Activated CD4-positive, alpha-beta memory T cell treated with anti-CD3 and anti-CD28 coated beads, Interleukin-2, amount 10 ng/mL, durations not matched to agents 7 days and 5 days (primary cell): Measurements from ENCODE around the gene MSANTD7. TPM values are rescaled to one million over a fixed set of nuclear protein-coding genes. Genes with fewer than 3 reads are reported as not detected.
"Not testable (repeated sequence)": the region's sequence is repeated elsewhere in the genome, so short reads cannot be mapped to it uniquely, and the experiment has no call there.

Experiments
- CTCF ChIA-PET: fragments of 350-600 bp; sonication (Branson Sonifier 250); formaldehyde crosslinking; loops from one replicate; lab custom pipeline; 2021; ENCODE audit warnings: antibody characterized with exemption, inconsistent platforms; lab: Charles Lee
- POLR2A ChIA-PET: fragments of 350-600 bp; sonication (Branson Sonifier 250); formaldehyde crosslinking; loops from one replicate; lab custom pipeline; 2021; ENCODE audit warnings: antibody characterized with exemption; lab: Charles Lee
- DNase-seq: peaks from one replicate; pipeline ENCODE4 v3.0.0-alpha.2; 2020
- H3K27ac Mint-ChIP-seq: one replicate; pipeline ENCODE4 v1.8.0; 2021; ENCODE audit warnings: mild to moderate bottlenecking, mixed read lengths
- H3K27me3 Mint-ChIP-seq: one replicate; pipeline ENCODE4 v1.8.0; 2021; ENCODE audit warnings: mixed read lengths
- H3K36me3 Mint-ChIP-seq: one replicate; pipeline ENCODE4 v1.8.0; 2021; ENCODE audit warnings: low read depth, mixed read lengths
- H3K4me1 Mint-ChIP-seq: one replicate; pipeline ENCODE4 v1.8.0; 2021; ENCODE audit warnings: mixed read lengths
- H3K4me3 Mint-ChIP-seq: one replicate; pipeline ENCODE4 v1.8.0; 2021; ENCODE audit warnings: mild to moderate bottlenecking, mixed read lengths
- H3K9me3 Mint-ChIP-seq: one replicate; pipeline ENCODE4 v1.8.0; 2021; ENCODE audit warnings: mixed read lengths
- total RNA-seq, 2 experiments: library from RNA; stranded (reverse); gene quantifications; one replicate each; pipeline ENCODE4 v1.2.3, GENCODE V29; 2021

Gene MSANTD7
- total RNA-seq = 10 to 100 TPM; 15.5 to 18.7 TPM

- ChIA-PET POLR2A (interaction anchor here (0.7 to 3.5 kb wide), 38 partner anchors 10 to 1599 kb away, joined by 3 to 53 read pairs (median 6); partner anchors contain the start of genes DCLRE1C, MEIG1, NMT2 and PTER), CTCF (interaction anchor here (0.9 to 3.1 kb wide), 21 partner anchors 9 to 339 kb away, joined by 3 to 24 read pairs (median 4); partner anchors contain the start of genes DCLRE1C, MEIG1 and SUV39H2)
- H3K9me3 Mint-ChIP-seq = no peaks in the 10 kb centered on the region
- peak within 1 kb of the TSS; percentile 82 for H3K27ac Mint-ChIP-seq
- H3K27me3 Mint-ChIP-seq = no peaks in the 10 kb centered on the region
- peak; percentile 99 for DNase-seq
- H3K36me3 Mint-ChIP-seq = peaks cover 28% of the 10 kb centered on the region
- peaks cover 24% of the 10 kb centered on the region for H3K4me1 Mint-ChIP-seq
- peak within 1 kb of the TSS; percentile 88 for H3K4me3 Mint-ChIP-seq
Observed at GRCh38 chr10:14837757-14838581, at the start of gene MSANTD7, which contains the start of the genes CDNF and HSPA14. MSANTD7 (plus strand) TSS chr10:14838306; CDS start chr10:14842285, 3,979 bp downstream. CDNF (minus strand) TSS chr10:14838037; CDS start chr10:14837946, 91 bp downstream. HSPA14 (plus strand) TSS chr10:14838306; CDS start chr10:14838403, 97 bp downstream.

GRCh38 chr10:14798636-14799035 is 39.5 kb upstream of the MSANTD7 start:
- H3K9me3 Mint-ChIP-seq = no peaks in the 10 kb centered on the region
- peaks cover 12% of the 10 kb centered on the region for H3K27me3 Mint-ChIP-seq
- ChIA-PET POLR2A (no interaction called here), CTCF (interaction anchor here (1.1 kb wide), 1 partner anchor 8 kb away, joined by 3 read pairs; no protein-coding TSS in a partner anchor)
- no peaks in the 10 kb centered on the region for H3K4me1 Mint-ChIP-seq
- no peak overlapping the region for H3K4me3 Mint-ChIP-seq
- no peak for DNase-seq
- H3K27ac Mint-ChIP-seq = no peak overlapping the region
- H3K36me3 Mint-ChIP-seq = no peaks in the 10 kb centered on the region

- no peaks in the 10 kb centered on the region for H3K9me3 Mint-ChIP-seq
- H3K36me3 Mint-ChIP-seq = no peaks in the 10 kb centered on the region
- H3K27ac Mint-ChIP-seq = no peak overlapping the region
- H3K4me1 Mint-ChIP-seq = no peaks in the 10 kb centered on the region
- no peak for DNase-seq
- ChIA-PET CTCF (no interaction called here), POLR2A (no interaction called here)
- H3K27me3 Mint-ChIP-seq = peaks cover 11% of the 10 kb centered on the region
- H3K4me3 Mint-ChIP-seq = no peak overlapping the region
Observed at GRCh38 chr10:14800397-14800796, 37.7 kb upstream of the MSANTD7 start.

- H3K4me3 Mint-ChIP-seq = no peak overlapping the region
- H3K9me3 Mint-ChIP-seq = no peaks in the 10 kb centered on the region
- no peaks in the 10 kb centered on the region for H3K36me3 Mint-ChIP-seq
- no peak overlapping the region for H3K27ac Mint-ChIP-seq
- H3K4me1 Mint-ChIP-seq = no peaks in the 10 kb centered on the region
- no peak for DNase-seq
- ChIA-PET CTCF (interaction anchor here (1.0 kb wide), 1 partner anchor 21 kb away, joined by 3 read pairs; no protein-coding TSS in a partner anchor), POLR2A (no interaction called here)
- peaks cover 11% of the 10 kb centered on the region for H3K27me3 Mint-ChIP-seq
Observed at GRCh38 chr10:14801723-14802122, 36.4 kb upstream of the MSANTD7 start.

- no peaks in the 10 kb centered on the region for H3K4me1 Mint-ChIP-seq
- peaks cover 9% of the 10 kb centered on the region for H3K27me3 Mint-ChIP-seq
- no peak overlapping the region for H3K4me3 Mint-ChIP-seq
- CTCF ChIA-PET = no interaction called here
- POLR2A ChIA-PET = no interaction called here
- no peaks in the 10 kb centered on the region for H3K36me3 Mint-ChIP-seq
- no peak for DNase-seq
- no peak overlapping the region for H3K27ac Mint-ChIP-seq
- H3K9me3 Mint-ChIP-seq = no peaks in the 10 kb centered on the region
Observed at GRCh38 chr10:14803827-14804226, 34.3 kb upstream of the MSANTD7 start.

GRCh38 chr10:14806318-14806717 is 31.8 kb upstream of the MSANTD7 start:
- Mint-ChIP-seq H3K36me3 (no peaks in the 10 kb centered on the region), H3K27ac (no peak overlapping the region), H3K4me1 (peaks cover under 1% of the 10 kb centered on the region), H3K27me3 (peaks cover 5% of the 10 kb centered on the region), H3K4me3 (no peak overlapping the region), H3K9me3 (no peaks in the 10 kb centered on the region)
- ChIA-PET CTCF (no interaction called here), POLR2A (no interaction called here)
- DNase-seq = no peak

- CTCF ChIA-PET = no interaction called here
- H3K4me3 Mint-ChIP-seq = no peak overlapping the region
Observed at GRCh38 chr10:14810969-14811953, 26.8 kb upstream of the MSANTD7 start.

GRCh38 chr10:14812271-14812670 is 25.8 kb upstream of the MSANTD7 start:
- H3K36me3 Mint-ChIP-seq = no peaks in the 10 kb centered on the region
- CTCF ChIA-PET = no interaction called here

More at GRCh38 chr10:14810969-14811953, 26.8 kb upstream of the MSANTD7 start:
- Mint-ChIP-seq H3K27ac (no peak overlapping the region), H3K9me3 (no peaks in the 10 kb centered on the region), H3K4me1 (peaks cover 17% of the 10 kb centered on the region), H3K36me3 (no peaks in the 10 kb centered on the region), H3K27me3 (no peaks in the 10 kb centered on the region)
- POLR2A ChIA-PET = no interaction called here
- no peak for DNase-seq

GRCh38 chr10:14815681-14816080 is 22.4 kb upstream of the MSANTD7 start:
- H3K27me3 Mint-ChIP-seq = no peaks in the 10 kb centered on the region
- POLR2A ChIA-PET = interaction anchor here (0.7 kb wide), 1 partner anchor 272 kb away, joined by 3 read pairs; no protein-coding TSS in a partner anchor
- H3K9me3 Mint-ChIP-seq = no peaks in the 10 kb centered on the region
- H3K27ac Mint-ChIP-seq = no peak overlapping the region
- no peak for DNase-seq
- CTCF ChIA-PET = interaction anchor here (2.2 kb wide), 1 partner anchor 8 kb away, joined by 5 read pairs; no protein-coding TSS in a partner anchor
- no peaks in the 10 kb centered on the region for H3K36me3 Mint-ChIP-seq
- H3K4me1 Mint-ChIP-seq = peaks cover 18% of the 10 kb centered on the region
- no peak overlapping the region for H3K4me3 Mint-ChIP-seq

More at GRCh38 chr10:14812271-14812670, 25.8 kb upstream of the MSANTD7 start:
- Mint-ChIP-seq H3K27ac (no peak overlapping the region), H3K27me3 (no peaks in the 10 kb centered on the region), H3K4me1 (peaks cover 17% of the 10 kb centered on the region), H3K4me3 (no peak overlapping the region), H3K9me3 (no peaks in the 10 kb centered on the region)
- no peak for DNase-seq
- POLR2A ChIA-PET = no interaction called here

GRCh38 chr10:14816717-14817116 is 21.4 kb upstream of the MSANTD7 start:
- CTCF ChIA-PET, POLR2A ChIA-PET, DNase-seq, H3K27ac Mint-ChIP-seq, H3K36me3 Mint-ChIP-seq, H3K27me3 Mint-ChIP-seq, H3K9me3 Mint-ChIP-seq, H3K4me3 Mint-ChIP-seq: not testable (repeated sequence)
- H3K4me1 Mint-ChIP-seq = peaks cover 18% of the 10 kb centered on the region

- Mint-ChIP-seq H3K27ac (no peak overlapping the region), H3K27me3 (peaks cover 1% of the 10 kb centered on the region), H3K36me3 (no peaks in the 10 kb centered on the region), H3K9me3 (no peaks in the 10 kb centered on the region), H3K4me1 (peaks cover 5% of the 10 kb centered on the region), H3K4me3 (no peak overlapping the region)
- DNase-seq = no peak
- ChIA-PET CTCF (interaction anchor here (1.5 kb wide), 1 partner anchor 18 kb away, joined by 5 read pairs; the partner anchor contains the start of genes CDNF, HSPA14 and MSANTD7), POLR2A (interaction anchor here (0.9 kb wide), 1 partner anchor 17 kb away, joined by 5 read pairs; the partner anchor contains the start of genes CDNF, HSPA14 and MSANTD7)
Observed at GRCh38 chr10:14820010-14820774, 17.9 kb upstream of the MSANTD7 start.

GRCh38 chr10:14820775-14821154 is 17.3 kb upstream of the MSANTD7 start:
- Mint-ChIP-seq H3K27me3 (peaks cover 5% of the 10 kb centered on the region), H3K4me1 (peaks cover 5% of the 10 kb centered on the region), H3K4me3 (no peak overlapping the region), H3K27ac (no peak overlapping the region), H3K9me3 (no peaks in the 10 kb centered on the region), H3K36me3 (no peaks in the 10 kb centered on the region)
- CTCF ChIA-PET = interaction anchor here (0.9 kb wide), 1 partner anchor 284 kb away, joined by 3 read pairs; no protein-coding TSS in a partner anchor
- POLR2A ChIA-PET = no interaction called here
- DNase-seq = no peak
